AG04450 (cell line): ENCODE data around the gene SMAD6. TPM values are rescaled to one million over a fixed set of nuclear protein-coding genes. Genes with fewer than 3 reads are reported as not detected.
A peak's percentile ranks its signal among the peaks of the same experiment; 100 is the strongest.

Source experiments
- CTCF ChIA-PET: fragments of 300-600, 350-600 bp; formaldehyde crosslinking; extraction: SDS; loops from one replicate; lab custom pipeline; 2022; ENCODE audit warnings: antibody characterized with exemption, inconsistent platforms; lab: Charles Lee
- POLR2A ChIA-PET: fragments of 350-600 bp; formaldehyde crosslinking; extraction: SDS; loops from one replicate; lab custom pipeline; 2021; ENCODE audit warnings: antibody characterized with exemption, inconsistent platforms; lab: Yijun Ruan, JAX
- DNase-seq: peaks from one replicate; pipeline ENCODE4 v3.0.0-alpha.2; 2011; ENCODE audit warnings: low read depth, low spot score
- H3K27ac ChIP-seq: one replicate; pipeline ENCODE4 v1.5.1; 2012; ENCODE audit warnings: low read depth, low read length, control low read depth
- H3K27me3 ChIP-seq: one replicate; pipeline ENCODE4 v1.6.0; 2012; ENCODE audit warnings: low read length; ENCODE audit not compliant: control insufficient read depth, insufficient read depth
- H3K4me3 ChIP-seq: 2 replicates; pipeline ENCODE4 v1.5.1; 2011; ENCODE audit warnings: mild to moderate bottlenecking, low read depth, low read length, control low read depth
- H3K9me3 ChIP-seq: 2 replicates; pipeline ENCODE4 v1.5.1; 2012; ENCODE audit warnings: low read length; ENCODE audit not compliant: control insufficient read depth, insufficient read depth
- polyA plus RNA-seq: library from polyadenylated mRNA; depleted of rRNA; stranded (reverse); fragments of >200 nt; gene quantifications from 2 replicates; pipeline ENCODE4 v1.2.3, GENCODE V29; 2011
- TF ChIP-seq, protein P1 (sequence below): IDR thresholded peaks from 2 replicates; pipeline ENCODE4 v1.5.1; 2011; ENCODE audit warnings: low read depth, low read length, control low read depth, inconsistent platforms

SMAD6 gene
- polyA plus RNA-seq, 1 experiment = 1.8 TPM

DNA sequence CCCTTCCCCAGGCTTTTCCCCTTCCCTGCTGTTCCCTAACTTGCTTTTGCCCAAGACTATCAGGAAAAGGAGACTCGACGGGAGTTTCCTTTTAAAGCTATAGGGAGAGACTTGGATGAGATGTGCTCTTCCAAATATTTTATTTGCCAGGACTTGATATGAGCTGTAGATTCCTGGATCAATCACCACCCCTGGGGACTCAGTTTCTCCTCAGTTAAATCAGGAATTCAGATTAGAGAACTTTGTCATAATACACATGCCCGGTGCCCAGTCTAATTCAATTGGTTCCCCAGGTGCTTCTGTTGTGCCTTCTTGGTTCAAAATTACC lies 46.6 kb downstream of the SMAD6 start:
- ChIA-PET POLR2A (interaction anchor here (1.0 to 1.3 kb wide), 2 partner anchors 38 to 46 kb away, joined by 3 to 8 read pairs; no protein-coding TSS in a partner anchor), CTCF (interaction anchor here (0.8 to 1.6 kb wide), 4 partner anchors 10 to 103 kb away, joined by 3 to 4 read pairs (median 3); no protein-coding TSS in a partner anchor)
- TF ChIP-seq, protein P1, sequence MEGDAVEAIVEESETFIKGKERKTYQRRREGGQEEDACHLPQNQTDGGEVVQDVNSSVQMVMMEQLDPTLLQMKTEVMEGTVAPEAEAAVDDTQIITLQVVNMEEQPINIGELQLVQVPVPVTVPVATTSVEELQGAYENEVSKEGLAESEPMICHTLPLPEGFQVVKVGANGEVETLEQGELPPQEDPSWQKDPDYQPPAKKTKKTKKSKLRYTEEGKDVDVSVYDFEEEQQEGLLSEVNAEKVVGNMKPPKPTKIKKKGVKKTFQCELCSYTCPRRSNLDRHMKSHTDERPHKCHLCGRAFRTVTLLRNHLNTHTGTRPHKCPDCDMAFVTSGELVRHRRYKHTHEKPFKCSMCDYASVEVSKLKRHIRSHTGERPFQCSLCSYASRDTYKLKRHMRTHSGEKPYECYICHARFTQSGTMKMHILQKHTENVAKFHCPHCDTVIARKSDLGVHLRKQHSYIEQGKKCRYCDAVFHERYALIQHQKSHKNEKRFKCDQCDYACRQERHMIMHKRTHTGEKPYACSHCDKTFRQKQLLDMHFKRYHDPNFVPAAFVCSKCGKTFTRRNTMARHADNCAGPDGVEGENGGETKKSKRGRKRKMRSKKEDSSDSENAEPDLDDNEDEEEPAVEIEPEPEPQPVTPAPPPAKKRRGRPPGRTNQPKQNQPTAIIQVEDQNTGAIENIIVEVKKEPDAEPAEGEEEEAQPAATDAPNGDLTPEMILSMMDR = no peak
- Histone ChIP-seq H3K27ac (peak overlapping the region; percentile 94), H3K4me3 (peak overlapping the region; percentile 29), H3K9me3 (no peaks in the 10 kb centered on the region; the same call in 1 of the 2 replicates), H3K27me3 (no peaks in the 10 kb centered on the region)
- DNase-seq = no peak

DNA sequence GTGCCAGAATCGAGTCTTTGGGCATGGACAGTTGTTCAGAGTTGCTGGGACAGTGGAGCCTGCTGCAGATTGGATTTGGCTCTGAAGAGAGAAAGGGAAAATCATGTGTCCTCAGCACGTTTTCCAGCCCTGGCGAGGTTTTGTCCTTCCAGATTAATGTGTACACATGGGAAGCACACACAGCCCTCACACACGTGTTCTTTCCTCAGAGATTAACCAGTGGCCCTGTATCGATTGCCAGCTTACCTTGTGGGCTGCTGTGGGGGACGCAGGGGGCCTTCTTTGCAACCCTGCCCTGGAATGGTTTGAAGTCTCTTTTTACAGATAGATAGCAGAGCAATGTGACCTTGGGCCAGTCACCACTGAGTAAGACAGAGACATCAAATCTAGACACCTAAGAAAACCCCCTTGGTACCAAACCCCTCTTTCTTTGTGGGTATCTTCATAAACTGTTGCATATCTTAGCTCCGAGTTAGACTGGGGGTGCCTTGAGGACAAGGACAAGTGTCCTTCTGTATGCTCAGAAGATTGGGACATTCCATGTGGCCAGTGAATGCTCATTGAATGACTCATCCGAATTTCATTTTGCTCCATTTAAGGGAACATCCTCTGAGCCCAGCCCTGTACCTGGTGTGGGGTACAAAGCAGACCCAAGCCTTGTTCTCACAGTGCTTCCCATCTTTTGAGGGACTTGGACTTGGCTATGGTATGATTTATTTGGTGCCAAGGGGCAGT lies 48.0 kb downstream of the SMAD6 start:
- CTCF ChIA-PET = interaction anchor here (1.6 kb wide), 1 partner anchor 100 kb away, joined by 4 read pairs; no protein-coding TSS in a partner anchor
- Histone ChIP-seq H3K9me3 (peaks cover 5% of the 10 kb centered on the region), H3K27me3 (no peaks in the 10 kb centered on the region), H3K27ac (peak overlapping the region; percentile 94), H3K4me3 (no peak overlapping the region)
- no peak for DNase-seq
- POLR2A ChIA-PET = no interaction called here
- TF ChIP-seq, protein P1 = no peak

- no peak for DNase-seq
- H3K4me3 ChIP-seq = no peak overlapping the region
- CTCF ChIA-PET = no interaction called here
- TF ChIP-seq, protein P1 = no peak
- H3K9me3 ChIP-seq = peaks cover 11% of the 10 kb centered on the region
- H3K27me3 ChIP-seq = no peaks in the 10 kb centered on the region
- POLR2A ChIA-PET = no interaction called here
- no peak overlapping the region for H3K27ac ChIP-seq
Measured at GRCh38 chr15:66750609-66751008, 48.6 kb downstream of the SMAD6 start.

DNA sequence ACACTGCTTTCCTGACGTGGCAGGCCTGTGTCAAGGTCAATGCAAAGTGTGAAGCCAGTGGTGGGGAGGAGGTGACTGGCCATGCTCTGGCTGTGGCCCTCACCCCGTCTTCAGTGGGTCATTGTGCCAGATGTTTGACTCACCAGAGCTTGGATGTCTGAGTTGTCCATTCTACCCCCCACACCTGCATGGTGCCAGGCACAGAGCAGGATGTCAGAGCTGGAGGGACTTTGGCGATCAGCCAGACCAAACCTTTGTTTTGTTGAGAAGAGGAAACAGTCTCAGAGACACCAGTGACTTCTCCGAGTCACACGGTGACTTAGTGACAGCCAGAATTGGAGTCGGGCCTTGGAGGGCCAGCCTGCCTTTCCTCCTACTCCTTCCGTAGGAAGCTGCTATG lies 49.5 kb downstream of the SMAD6 start:
- TF ChIP-seq, protein P1 = no peak
- no peak for DNase-seq
- Histone ChIP-seq H3K9me3 (peaks cover 12% of the 10 kb centered on the region), H3K27me3 (no peaks in the 10 kb centered on the region), H3K4me3 (no peak overlapping the region), H3K27ac (no peak overlapping the region)
- ChIA-PET POLR2A (interaction anchor here (0.7 kb wide), 1 partner anchor 17 kb away, joined by 4 read pairs; no protein-coding TSS in a partner anchor), CTCF (interaction anchor here (1.0 to 1.1 kb wide), 2 partner anchors 45 to 100 kb away, joined by 3 to 4 read pairs; no protein-coding TSS in a partner anchor)

DNA sequence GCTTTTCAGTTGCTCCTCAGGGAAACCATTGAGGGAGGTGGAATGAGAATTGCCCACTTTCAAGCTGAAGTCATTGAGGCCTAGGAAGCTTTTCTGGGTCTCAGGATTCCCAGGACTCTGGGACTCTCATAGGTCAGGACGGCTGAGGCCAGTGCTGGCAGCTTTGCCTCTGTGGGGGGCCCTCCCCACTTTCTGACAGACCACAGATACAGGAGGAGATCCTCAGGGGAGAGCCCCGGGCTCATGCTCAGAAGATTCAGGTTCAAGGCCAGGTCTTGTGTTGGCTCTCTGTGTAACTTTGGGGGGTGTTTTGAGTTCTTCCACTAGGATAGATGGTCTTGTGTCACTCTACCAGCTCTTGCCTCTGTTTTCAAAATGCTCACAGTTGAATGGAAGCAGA lies 50.0 kb downstream of the SMAD6 start:
- Histone ChIP-seq H3K4me3 (no peak overlapping the region), H3K27ac (no peak overlapping the region), H3K27me3 (no peaks in the 10 kb centered on the region), H3K9me3 (peaks cover 12% of the 10 kb centered on the region)
- TF ChIP-seq, protein P1 = no peak
- POLR2A ChIA-PET = interaction anchor here (0.6 to 0.7 kb wide), 2 partner anchors 15 to 16 kb away, joined by 4 read pairs; no protein-coding TSS in a partner anchor
- DNase-seq = no peak
- CTCF ChIA-PET = interaction anchor here (1.0 to 1.1 kb wide), 2 partner anchors 45 to 100 kb away, joined by 3 to 4 read pairs; no protein-coding TSS in a partner anchor
